GM23338 (cell line): Measurements from ENCODE around the gene CEP131.

Source experiments
- CREB1 ChIP-seq: fragments of 250-450 bp; sonication (Bioruptor Pico); IDR thresholded peaks from 2 replicates; pipeline ENCODE4 v1.5.0; 2020; ENCODE audit warnings: low read depth, mild to moderate bottlenecking, moderate library complexity
- CTCF ChIP-seq, 2 experiments: fragments of 200-600 bp in 1 of 2; sonication (generic) in 1 of 2; conservative IDR thresholded peaks; 2 replicates each; pipeline versions ENCODE4 v1.5.1 to v1.6.1; 2016 to 2017; ENCODE audit warnings: antibody characterized with exemption in 2 of 2, low read depth in 2 of 2, mild to moderate bottlenecking in 2 of 2, moderate library complexity in 1 of 2
- ETS1 ChIP-seq: IDR thresholded peaks from 2 replicates; pipeline ENCODE4 v1.6.1; 2016; ENCODE audit warnings: antibody characterized with exemption
- EZH2 ChIP-seq: fragments of 200-600 bp; sonication (generic); IDR thresholded peaks from one replicate; pipeline ENCODE4 v1.8.0; 2017; ENCODE audit warnings: antibody characterized with exemption, mild to moderate bottlenecking, low read depth; ENCODE audit not compliant: unreplicated experiment
- EZH2phosphoT487 ChIP-seq: fragments of 200-600 bp; sonication (generic); IDR thresholded peaks from one replicate; pipeline ENCODE4 v1.8.1; 2018; ENCODE audit warnings: antibody characterized with exemption; ENCODE audit not compliant: unreplicated experiment
- JUNB ChIP-seq: IDR thresholded peaks from one replicate; pipeline ENCODE4 v1.6.1; 2016; ENCODE audit warnings: antibody characterized with exemption; ENCODE audit not compliant: unreplicated experiment
- NANOG ChIP-seq: IDR thresholded peaks from 2 replicates; pipeline ENCODE4 v1.6.1; 2016; ENCODE audit warnings: antibody characterized with exemption, borderline replicate concordance
- POLR2AphosphoS5 ChIP-seq: IDR thresholded peaks from 2 replicates; pipeline ENCODE4 v1.6.1; 2016; ENCODE audit warnings: antibody characterized with exemption, low read depth
- REST ChIP-seq: IDR thresholded peaks from one replicate; pipeline ENCODE4 v1.6.1; 2018; ENCODE audit warnings: antibody characterized with exemption; ENCODE audit not compliant: unreplicated experiment
- STAT1 ChIP-seq: IDR thresholded peaks from one replicate; pipeline ENCODE4 v1.6.1; 2016; ENCODE audit warnings: antibody characterized with exemption; ENCODE audit not compliant: unreplicated experiment
- ZNF114 ChIP-seq: fragments of 250-450 bp; sonication (Bioruptor Pico); IDR thresholded peaks from 2 replicates; pipeline ENCODE4 v1.5.0; 2020; ENCODE audit warnings: mild to moderate bottlenecking, moderate library complexity
- ZNF331 ChIP-seq: fragments of 250-450 bp; sonication (Bioruptor Pico); IDR thresholded peaks from 2 replicates; pipeline ENCODE4 v1.5.0; 2020; ENCODE audit warnings: low read depth, mild to moderate bottlenecking, moderate library complexity

- no peak for TF ChIP-seq REST
- TF ChIP-seq NANOG = no peak
- TF ChIP-seq EZH2phosphoT487 = no peak
- TF ChIP-seq CTCF (conservative IDR thresholded peaks at IDR 0.05; ENCODE audit: low read depth in 2 of 2) = no peak
- no peak for TF ChIP-seq EZH2
- no peak for TF ChIP-seq POLR2AphosphoS5
- no peak for TF ChIP-seq CREB1 (CRISPR knock-in tag)
- no peak for TF ChIP-seq ZNF331
- no peak for TF ChIP-seq JUNB
- TF ChIP-seq ETS1 = no peak
- no peak for TF ChIP-seq STAT1
- no peak for TF ChIP-seq ZNF114 (CRISPR knock-in tag)
Observed at GRCh38 chr17:81240761-81241160, 18.0 kb upstream of the CEP131 start.
